ENCODE results near the gene FGF13. TPM values are rescaled to one million over a fixed set of nuclear protein-coding genes. Genes with fewer than 3 reads are reported as not detected.

The FGF13 gene
- total and polyA plus RNA-seq, 9 donors, result 60.5 to 94.9 (median 76.6) TPM

DNA sequence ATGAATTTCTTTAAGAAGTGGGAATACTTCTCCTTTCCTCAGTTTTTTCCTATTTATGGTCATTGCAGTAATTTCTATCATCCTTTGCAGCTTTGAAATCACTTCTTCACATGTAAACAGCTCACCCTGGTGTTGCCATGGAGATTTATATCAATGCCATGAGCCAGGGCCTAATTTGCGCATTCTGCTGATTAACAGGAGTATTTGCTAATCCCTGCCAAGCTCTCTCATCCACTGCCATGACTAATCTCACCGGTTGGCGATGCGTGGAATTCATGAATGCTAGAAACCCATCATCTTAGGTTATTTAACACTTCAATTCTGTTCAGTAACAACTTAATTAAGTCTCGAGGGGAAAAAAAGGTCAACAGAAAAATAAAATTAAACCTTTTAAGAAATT lies 11.8 kb upstream of the FGF13 start:
- no CpG with 5 or more reads among the region's 5 CpGs for WGBS (ENCODE audit: insufficient coverage)
- no peak overlapping the region for H3K4me3 ChIP-seq (ENCODE audit: low read length)

DNA sequence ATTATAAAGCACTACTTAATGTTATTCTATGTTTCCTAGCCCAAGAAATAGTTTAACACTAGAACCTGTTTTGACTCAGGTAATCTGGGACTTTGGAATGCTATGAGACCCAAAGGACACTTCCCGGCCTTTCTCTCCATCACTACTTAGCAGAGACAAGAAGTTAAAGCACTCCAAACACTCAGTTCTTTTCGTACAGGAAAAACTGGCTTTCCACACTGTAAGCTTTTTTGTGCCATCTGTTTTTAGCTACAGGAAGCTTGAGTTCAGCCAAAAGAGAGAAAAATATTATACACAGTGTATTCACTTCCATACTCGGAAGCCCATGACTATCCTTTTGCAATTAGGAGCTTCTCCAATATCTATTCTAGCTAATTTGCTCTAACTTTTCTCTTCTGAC lies 7.9 kb upstream of the FGF13 start:
- WGBS (ENCODE audit: insufficient coverage), result 67% methylated on average over 1 of the region's 3 CpGs
- Histone ChIP-seq H3K36me3 (ENCODE audit: control insufficient read depth, insufficient read depth, low read length) (no peaks in the 10 kb centered on the region), H3K9me3 (replicated peaks; ENCODE audit: control insufficient read depth, low read depth, low read length) (no peaks in the 10 kb centered on the region), H3K4me3 (ENCODE audit: low read length) (no peak overlapping the region), H3K27ac (ENCODE audit: low read length) (peak overlapping the region; percentile 9), H3K27me3 (ENCODE audit: control insufficient read depth, insufficient read depth, low read length) (peaks cover 5% of the 10 kb centered on the region), H3K4me1 (ENCODE audit: control insufficient read depth, insufficient read depth, low read length) (no peaks in the 10 kb centered on the region)
- DNase-seq, result peak; percentile 78

More for the DNA sequence above, 11.8 kb upstream of the FGF13 start:
- DNase-seq, result no peak
- Histone ChIP-seq H3K27me3 (ENCODE audit: control insufficient read depth, insufficient read depth, low read length) (peaks cover 3% of the 10 kb centered on the region), H3K27ac (ENCODE audit: low read length) (no peak overlapping the region), H3K4me1 (ENCODE audit: control insufficient read depth, insufficient read depth, low read length) (no peaks in the 10 kb centered on the region), H3K36me3 (ENCODE audit: control insufficient read depth, insufficient read depth, low read length) (no peaks in the 10 kb centered on the region), H3K9me3 (replicated peaks; ENCODE audit: control insufficient read depth, low read depth, low read length) (no peaks in the 10 kb centered on the region)

GRCh38 chrX:138718941-138719340 lies 7.4 kb upstream of the FGF13 start:
- no CpG with 5 or more reads among the region's 1 CpG for WGBS (ENCODE audit: insufficient coverage)
- Histone ChIP-seq H3K27me3 (ENCODE audit: control insufficient read depth, insufficient read depth, low read length) (peaks cover 5% of the 10 kb centered on the region), H3K36me3 (ENCODE audit: control insufficient read depth, insufficient read depth, low read length) (no peaks in the 10 kb centered on the region), H3K4me1 (ENCODE audit: control insufficient read depth, insufficient read depth, low read length) (no peaks in the 10 kb centered on the region), H3K27ac (ENCODE audit: low read length) (peak overlapping the region; percentile 9), H3K9me3 (replicated peaks; ENCODE audit: control insufficient read depth, low read depth, low read length) (no peaks in the 10 kb centered on the region), H3K4me3 (ENCODE audit: low read length) (no peak overlapping the region)
- peak; percentile 67 for DNase-seq

DNA sequence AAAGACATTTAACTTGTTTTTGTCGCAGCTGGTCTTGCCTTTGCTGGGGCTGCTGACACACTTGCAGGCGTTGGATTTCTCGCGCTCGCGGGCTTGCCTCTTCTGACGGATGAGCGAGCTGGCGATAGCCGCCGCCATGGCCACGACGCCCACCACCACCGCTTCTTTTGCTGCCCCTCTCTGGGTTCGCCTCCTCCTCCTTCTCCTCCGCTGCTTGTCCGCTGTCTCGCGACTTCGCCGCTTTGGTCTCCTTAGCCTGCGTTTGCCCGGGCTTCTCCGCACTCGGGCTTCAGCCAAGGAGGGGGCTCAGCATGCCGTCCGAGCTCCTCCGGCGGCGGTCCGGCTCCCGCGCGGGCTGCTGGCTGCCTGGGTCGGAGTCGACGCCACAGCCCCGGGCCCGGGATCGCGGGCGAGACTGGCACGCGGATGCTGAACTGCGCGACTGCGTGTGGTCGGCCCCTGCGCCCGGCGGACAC lies 613 bp downstream of the FGF13 start:
- Histone ChIP-seq H3K27ac (ENCODE audit: low read length) (peak overlapping the region; percentile 67), H3K27me3 (ENCODE audit: control insufficient read depth, insufficient read depth, low read length) (peaks cover 24% of the 10 kb centered on the region), H3K36me3 (ENCODE audit: control insufficient read depth, insufficient read depth, low read length) (no peaks in the 10 kb centered on the region), H3K9me3 (replicated peaks; ENCODE audit: control insufficient read depth, low read depth, low read length) (no peaks in the 10 kb centered on the region), H3K4me1 (ENCODE audit: control insufficient read depth, insufficient read depth, low read length) (peaks cover 5% of the 10 kb centered on the region), H3K4me3 (ENCODE audit: low read length) (peak overlapping the region; percentile 63)
- WGBS (ENCODE audit: insufficient coverage), result 19% methylated on average over 42 of the region's 51 CpGs
- peak; percentile 35 for DNase-seq

DNA sequence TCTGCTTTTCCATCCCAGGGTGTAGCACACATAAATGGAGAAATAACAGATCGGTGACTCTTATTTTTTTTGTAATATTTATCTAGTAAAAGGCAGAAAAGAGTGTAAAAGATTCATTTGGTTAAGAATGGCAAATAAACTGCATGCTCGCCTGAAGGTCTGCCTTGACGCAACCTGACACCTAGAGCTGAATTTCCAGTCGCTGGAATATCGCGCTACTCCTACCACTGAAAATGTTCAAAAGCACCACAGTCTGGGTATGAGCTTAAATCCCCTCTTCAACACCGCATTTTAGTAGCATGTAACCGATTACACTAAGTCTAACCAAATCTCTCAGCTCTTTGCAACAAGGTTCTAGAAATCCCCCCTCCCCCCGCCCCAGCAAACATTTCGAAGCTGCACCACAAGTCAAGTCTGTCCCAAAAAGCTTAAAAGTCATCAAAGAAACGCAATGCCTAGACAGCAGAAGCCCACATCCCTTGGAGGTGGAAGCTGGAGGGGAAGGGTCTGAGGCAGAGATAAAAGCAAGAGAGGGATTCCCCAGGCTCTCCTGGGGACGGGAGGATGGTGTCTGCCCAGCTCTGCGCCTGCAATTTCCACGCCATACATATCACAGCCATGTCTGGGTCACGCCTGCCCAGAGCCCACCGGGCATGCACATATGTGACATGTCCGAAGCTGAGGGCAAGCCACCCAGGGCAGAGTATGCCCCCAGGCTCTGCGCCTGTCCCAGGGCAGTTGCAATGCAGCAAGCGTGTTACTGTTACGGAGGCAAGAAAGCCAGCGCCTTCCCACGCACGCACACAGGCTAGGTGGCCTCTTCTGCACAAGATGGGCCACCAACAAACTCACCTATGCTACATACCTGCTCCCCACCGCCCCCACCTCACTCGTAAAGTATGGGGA lies 1.4 kb downstream of the FGF13 start:
- H3K36me3 ChIP-seq (ENCODE audit: control insufficient read depth, insufficient read depth, low read length), result no peaks in the 10 kb centered on the region
- peaks cover 5% of the 10 kb centered on the region for H3K4me1 ChIP-seq (ENCODE audit: control insufficient read depth, insufficient read depth, low read length)
- peak overlapping the region; percentile 67 for H3K27ac ChIP-seq (ENCODE audit: low read length)
- H3K4me3 ChIP-seq (ENCODE audit: low read length), result peak overlapping the region; percentile 63
- WGBS (ENCODE audit: insufficient coverage), result 23% methylated on average over 17 of the region's 25 CpGs
- H3K27me3 ChIP-seq (ENCODE audit: control insufficient read depth, insufficient read depth, low read length), result peaks cover 24% of the 10 kb centered on the region
- no peaks in the 10 kb centered on the region for H3K9me3 ChIP-seq (replicated peaks; ENCODE audit: control insufficient read depth, low read depth, low read length)
- DNase-seq, result peak; percentile 51

DNA sequence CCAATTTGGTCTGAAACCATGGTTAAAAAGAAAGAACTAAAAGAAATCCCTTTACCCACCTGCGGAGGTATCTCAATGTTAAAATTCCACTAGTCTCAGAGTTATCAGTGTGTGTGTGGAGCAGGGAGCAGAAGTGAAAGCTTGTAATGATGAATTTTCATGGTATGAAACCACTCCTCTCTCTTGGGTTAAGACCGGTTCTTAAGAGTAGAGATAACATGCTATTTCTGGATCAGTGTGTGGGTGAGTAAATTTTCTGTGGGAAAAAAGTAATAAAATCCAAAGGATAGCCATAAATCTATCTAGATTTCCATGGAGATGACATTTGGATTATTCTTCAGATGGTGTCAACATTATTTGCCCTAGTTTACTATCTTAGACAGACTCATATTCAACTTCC lies 3.2 kb downstream of the FGF13 start:
- DNase-seq, result no peak
- Histone ChIP-seq H3K27me3 (ENCODE audit: control insufficient read depth, insufficient read depth, low read length) (peaks cover 24% of the 10 kb centered on the region), H3K9me3 (replicated peaks; ENCODE audit: control insufficient read depth, low read depth, low read length) (no peaks in the 10 kb centered on the region), H3K36me3 (ENCODE audit: control insufficient read depth, insufficient read depth, low read length) (no peaks in the 10 kb centered on the region), H3K4me3 (ENCODE audit: low read length) (no peak overlapping the region), H3K27ac (ENCODE audit: low read length) (no peak overlapping the region), H3K4me1 (ENCODE audit: control insufficient read depth, insufficient read depth, low read length) (peaks cover 5% of the 10 kb centered on the region)
- WGBS (ENCODE audit: insufficient coverage), result no CpG with 5 or more reads among the region's 2 CpGs

- Histone ChIP-seq H3K27ac (ENCODE audit: low read length) (no peak overlapping the region), H3K36me3 (ENCODE audit: control insufficient read depth, insufficient read depth, low read length) (no peaks in the 10 kb centered on the region), H3K4me1 (ENCODE audit: control insufficient read depth, insufficient read depth, low read length) (no peaks in the 10 kb centered on the region), H3K9me3 (replicated peaks; ENCODE audit: control insufficient read depth, low read depth, low read length) (no peaks in the 10 kb centered on the region), H3K27me3 (ENCODE audit: control insufficient read depth, insufficient read depth, low read length) (peaks cover 2% of the 10 kb centered on the region), H3K4me3 (ENCODE audit: low read length) (no peak overlapping the region)
- no peak for DNase-seq
- 80% methylated on average over 2 of the region's 4 CpGs for WGBS (ENCODE audit: insufficient coverage)
Measured at GRCh38 chrX:138704596-138704995, 6.9 kb downstream of the FGF13 start.

- Histone ChIP-seq H3K4me1 (ENCODE audit: control insufficient read depth, insufficient read depth, low read length) (no peaks in the 10 kb centered on the region), H3K4me3 (ENCODE audit: low read length) (no peak overlapping the region), H3K9me3 (replicated peaks; ENCODE audit: control insufficient read depth, low read depth, low read length) (no peaks in the 10 kb centered on the region), H3K27me3 (ENCODE audit: control insufficient read depth, insufficient read depth, low read length) (peaks cover 2% of the 10 kb centered on the region), H3K27ac (ENCODE audit: low read length) (no peak overlapping the region), H3K36me3 (ENCODE audit: control insufficient read depth, insufficient read depth, low read length) (no peaks in the 10 kb centered on the region)
- no peak for DNase-seq
- WGBS (ENCODE audit: insufficient coverage), result 100% methylated on average over 1 of the region's 3 CpGs
Measured at GRCh38 chrX:138704101-138704500, 7.4 kb downstream of the FGF13 start.

DNA sequence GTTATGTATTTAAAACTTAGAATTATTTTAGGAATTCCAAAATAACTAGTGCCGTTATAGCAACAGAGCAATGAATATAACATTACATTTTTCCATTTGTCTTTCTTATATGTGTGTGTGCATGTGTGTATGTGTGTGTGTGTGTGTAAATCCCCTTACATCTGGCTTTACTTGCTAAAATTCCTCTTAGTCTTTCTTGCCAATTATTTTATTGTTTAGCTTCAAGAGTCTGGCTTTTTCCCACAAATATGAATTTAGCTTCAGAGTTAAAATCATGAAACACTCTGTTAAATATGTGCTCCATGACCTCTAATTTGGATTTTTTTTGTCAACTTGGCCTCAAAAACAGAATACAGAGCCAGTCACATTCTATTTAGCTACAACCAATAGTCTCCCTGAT lies 18.9 kb downstream of the FGF13 start:
- DNase-seq, result peak; percentile 91
- Histone ChIP-seq H3K9me3 (replicated peaks; ENCODE audit: control insufficient read depth, low read depth, low read length) (no peaks in the 10 kb centered on the region), H3K4me3 (ENCODE audit: low read length) (no peak overlapping the region), H3K4me1 (ENCODE audit: control insufficient read depth, insufficient read depth, low read length) (no peaks in the 10 kb centered on the region), H3K27ac (ENCODE audit: low read length) (peak overlapping the region; percentile 77), H3K27me3 (ENCODE audit: control insufficient read depth, insufficient read depth, low read length) (no peaks in the 10 kb centered on the region), H3K36me3 (ENCODE audit: control insufficient read depth, insufficient read depth, low read length) (no peaks in the 10 kb centered on the region)
- no CpG with 5 or more reads among the region's 1 CpG for WGBS (ENCODE audit: insufficient coverage)

DNA sequence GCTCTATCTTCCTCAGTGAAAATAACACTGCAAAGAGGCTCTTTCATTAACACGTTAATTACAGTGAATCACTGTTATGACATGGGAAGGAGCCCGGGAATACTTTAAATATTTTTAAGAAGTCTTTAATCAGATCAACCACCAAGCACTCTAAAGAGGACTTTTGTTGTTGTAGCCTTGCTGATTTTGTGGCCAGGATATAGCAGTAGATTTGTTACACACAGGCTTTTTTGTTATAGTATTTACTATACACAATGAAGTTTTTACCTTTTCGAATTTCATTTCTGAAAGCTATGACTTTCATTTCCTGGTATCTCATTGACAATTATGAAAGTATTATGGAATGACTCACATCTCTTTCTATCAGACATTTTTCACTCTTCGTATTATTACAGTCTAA lies 20.3 kb downstream of the FGF13 start:
- H3K27ac ChIP-seq (ENCODE audit: low read length), result no peak overlapping the region
- no peaks in the 10 kb centered on the region for H3K9me3 ChIP-seq (replicated peaks; ENCODE audit: control insufficient read depth, low read depth, low read length)
- no peak overlapping the region for H3K4me3 ChIP-seq (ENCODE audit: low read length)
- H3K4me1 ChIP-seq (ENCODE audit: control insufficient read depth, insufficient read depth, low read length), result no peaks in the 10 kb centered on the region
- H3K36me3 ChIP-seq (ENCODE audit: control insufficient read depth, insufficient read depth, low read length), result no peaks in the 10 kb centered on the region
- no CpG with 5 or more reads among the region's 4 CpGs for WGBS (ENCODE audit: insufficient coverage)
- no peak for DNase-seq
- no peaks in the 10 kb centered on the region for H3K27me3 ChIP-seq (ENCODE audit: control insufficient read depth, insufficient read depth, low read length)
